HuH-7 (cell line): ENCODE data around the gene CAPN12.
A peak's percentile ranks its signal among the peaks of the same experiment; 100 is the strongest.
"Not testable (repeated sequence)": the region's sequence is repeated elsewhere in the genome, so short reads cannot be mapped to it uniquely, and the experiment has no call there.

ENCODE experiments used
- DNase-seq: peaks from one replicate; pipeline ENCODE4 v3.0.0; 2011; ENCODE audit warnings: low spot score

The CAPN12 gene

DNA sequence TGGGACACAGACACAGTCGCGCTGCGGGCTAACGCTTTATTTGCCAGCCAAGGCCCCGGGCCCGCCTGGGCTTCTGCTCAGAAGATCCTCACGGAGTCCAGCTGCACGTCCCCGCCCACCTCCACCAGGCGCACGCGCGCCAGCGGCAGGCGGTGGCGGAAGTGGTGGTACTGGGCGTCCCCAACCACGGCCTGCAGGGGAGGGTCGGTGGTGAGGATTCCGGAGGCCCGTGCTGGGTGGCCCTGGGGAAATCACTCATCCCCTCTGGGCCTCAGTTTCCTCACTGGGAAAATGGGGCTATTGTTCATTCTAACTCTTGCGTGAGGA, 26.6 kb upstream of the CAPN12 start:
- DNase-seq: not testable (repeated sequence)

GRCh38 chr19:38770228-38770948, 26.1 kb upstream of the CAPN12 start:
- DNase-seq: not testable (repeated sequence)

- peak; percentile 85 for DNase-seq
These were observed 25.4 kb upstream of the CAPN12 start for GRCh38 chr19:38769635-38770211.

- peak; percentile 0 for DNase-seq
These were observed 22.2 kb upstream of the CAPN12 start for GRCh38 chr19:38766276-38767047.

DNA sequence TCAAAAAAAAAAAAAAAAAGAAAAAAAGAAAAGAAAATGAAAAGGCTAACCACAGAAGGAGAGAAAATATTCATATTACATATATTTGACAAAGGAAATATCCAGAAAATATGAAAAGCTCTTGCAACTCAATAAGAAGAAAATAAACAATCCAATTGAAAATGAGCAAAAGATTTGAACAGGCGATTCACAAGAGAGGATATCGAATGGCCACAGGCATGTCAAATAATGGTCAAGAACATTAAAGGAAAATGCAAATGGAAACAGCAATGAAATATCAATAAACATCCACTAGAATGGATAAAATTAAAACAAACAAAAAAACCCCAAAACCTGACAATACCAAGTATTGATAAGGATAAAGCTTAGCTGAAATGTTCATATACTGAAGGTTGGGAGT, 20.9 kb upstream of the CAPN12 start:
- DNase-seq: no peak

- no peak for DNase-seq
These were observed 19.5 kb upstream of the CAPN12 start for GRCh38 chr19:38763795-38764220.

DNA sequence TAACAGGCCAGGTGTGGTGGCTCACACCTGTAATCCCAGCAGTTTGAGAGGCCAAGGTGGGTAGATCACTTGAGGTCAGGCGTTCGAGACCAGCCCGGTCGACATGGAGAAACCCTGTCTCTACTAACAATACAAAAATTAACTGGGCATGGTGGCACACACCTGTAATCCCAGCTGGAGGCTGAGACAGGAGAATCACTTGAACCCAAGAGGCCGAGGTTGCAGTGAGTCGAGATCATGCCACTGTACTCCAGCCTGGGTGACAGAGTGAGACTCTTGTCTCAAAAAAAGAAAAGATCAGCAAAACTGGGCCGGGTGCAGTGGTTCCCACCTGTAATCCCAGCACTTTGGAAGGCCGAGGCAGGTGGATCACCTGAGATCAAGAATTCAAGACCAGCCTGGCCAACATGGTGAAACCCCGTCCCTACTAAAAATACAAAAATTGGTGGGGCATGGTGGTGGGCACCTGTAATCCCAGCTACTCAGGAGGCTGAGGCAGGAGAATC, 17.7 kb upstream of the CAPN12 start:
- not testable (repeated sequence) for DNase-seq

DNA sequence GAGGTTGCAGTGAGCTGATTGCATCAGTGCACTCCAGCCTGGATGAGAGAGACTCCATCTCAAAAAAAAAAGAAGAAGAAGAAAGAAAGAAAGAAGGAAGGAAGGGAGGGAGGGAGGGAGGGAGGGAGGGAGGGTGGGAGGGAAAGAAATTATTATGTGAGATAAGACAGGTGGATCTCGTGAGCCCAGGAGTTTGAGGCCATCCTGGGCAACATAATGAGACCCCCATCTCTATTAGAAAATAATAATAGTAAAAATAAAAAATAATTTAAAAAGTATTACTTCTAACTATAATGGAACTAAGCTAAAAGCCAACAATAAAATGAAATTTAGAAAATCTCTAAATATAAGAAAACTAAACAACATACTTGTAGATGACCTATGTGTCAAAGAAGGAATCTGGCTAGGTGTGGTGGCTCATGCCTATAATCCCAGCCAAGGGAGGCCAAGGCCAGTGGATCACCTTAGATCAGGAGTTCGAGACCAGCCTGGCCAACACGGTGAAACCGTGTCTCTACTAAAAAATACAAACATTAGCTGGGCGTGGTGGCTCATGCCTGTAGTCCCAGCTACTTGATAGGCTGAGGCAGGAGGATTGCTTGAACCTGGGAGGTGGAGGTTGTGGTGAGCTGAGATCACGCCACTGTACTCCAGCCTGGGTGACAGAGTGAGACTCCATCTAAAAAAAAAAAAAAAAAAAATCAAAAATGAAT, 16.7 kb upstream of the CAPN12 start:
- not testable (repeated sequence) for DNase-seq

DNA sequence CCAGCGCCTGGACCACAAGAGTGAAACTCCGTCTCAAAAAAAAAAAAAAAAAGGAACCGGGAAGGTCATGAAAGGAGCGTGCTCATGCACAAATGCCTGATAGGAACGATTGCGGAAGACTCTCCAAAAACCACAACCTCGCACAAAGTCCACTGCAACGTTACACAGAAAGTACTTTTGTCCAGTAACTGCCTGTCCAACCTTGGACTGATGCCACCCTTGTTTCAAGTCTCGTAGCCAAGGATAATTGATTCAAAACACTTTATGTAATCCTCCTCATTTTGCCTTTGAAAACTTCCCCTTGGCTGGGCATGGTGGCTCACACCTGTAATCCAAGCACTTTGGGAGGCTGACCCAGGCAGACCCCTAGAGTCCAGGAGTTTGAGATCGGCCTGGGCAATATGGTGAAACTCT, 15.3 kb upstream of the CAPN12 start:
- no peak for DNase-seq

- DNase-seq: not testable (repeated sequence)
These were observed 9.9 kb upstream of the CAPN12 start for GRCh38 chr19:38754196-38754595.

DNA sequence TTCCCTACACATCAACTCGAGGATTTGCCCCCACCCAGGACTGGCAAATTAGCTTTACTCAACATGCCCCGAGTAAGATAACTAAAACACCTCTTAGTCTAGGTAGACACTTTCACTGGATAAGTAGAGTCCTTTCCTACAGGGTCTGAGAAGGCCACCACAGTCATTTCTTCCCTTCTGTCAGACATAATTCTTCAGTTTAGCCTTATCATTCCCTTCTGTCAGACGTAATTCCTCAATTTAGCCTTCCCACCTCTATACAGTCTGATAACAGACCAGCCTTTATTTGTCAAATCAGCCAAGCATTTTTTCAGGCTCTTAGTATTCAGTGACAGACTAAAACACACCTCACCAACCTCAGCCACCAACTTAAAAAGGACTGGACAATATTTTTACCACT, 9.5 kb upstream of the CAPN12 start:
- DNase-seq: not testable (repeated sequence)

DNA sequence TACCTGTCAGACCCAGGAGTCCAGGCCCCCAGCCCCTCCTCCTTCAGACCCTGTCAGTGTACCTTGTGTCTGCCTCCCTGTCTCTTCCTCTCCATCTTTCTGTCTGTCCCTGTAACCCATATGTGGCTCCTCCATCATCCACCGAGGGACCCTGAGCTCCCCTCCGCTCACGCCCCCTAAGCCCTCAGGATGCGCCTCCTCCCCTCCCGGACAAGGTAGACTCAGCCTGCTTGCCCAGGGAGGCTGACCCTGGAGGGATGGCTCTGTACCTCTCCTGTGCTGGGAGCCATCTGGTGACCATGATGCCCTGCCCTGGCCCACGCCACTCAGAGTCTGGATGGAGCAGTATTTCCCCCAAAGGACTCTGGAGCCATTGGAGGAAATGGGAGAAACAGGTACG, 1.0 kb upstream of the CAPN12 start:
- peak; percentile 12 for DNase-seq

DNA sequence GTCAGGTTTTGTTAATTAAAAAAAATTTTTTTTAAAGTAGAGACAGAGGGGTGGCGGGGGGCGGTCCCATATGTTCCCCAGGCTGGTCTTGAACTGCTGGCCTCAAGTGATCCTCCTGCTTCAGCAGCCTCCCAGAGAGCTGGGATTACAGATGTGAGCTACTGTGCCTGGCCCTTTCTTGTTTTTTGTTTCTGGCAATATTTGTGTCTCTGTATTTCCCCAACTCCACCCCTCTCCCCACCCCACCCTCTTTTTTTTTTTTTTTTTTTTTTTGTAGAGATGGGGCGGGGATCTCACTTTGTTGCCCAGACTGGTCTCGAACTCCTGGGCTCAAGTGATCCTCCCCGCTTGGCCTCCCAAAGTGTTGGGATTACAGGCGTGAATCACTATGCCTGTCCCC, 600 bp upstream of the CAPN12 start:
- DNase-seq: no peak

- DNase-seq: peak; percentile 9
These were observed 628 bp downstream of the CAPN12 start for GRCh38 chr19:38743394-38744297.

DNA sequence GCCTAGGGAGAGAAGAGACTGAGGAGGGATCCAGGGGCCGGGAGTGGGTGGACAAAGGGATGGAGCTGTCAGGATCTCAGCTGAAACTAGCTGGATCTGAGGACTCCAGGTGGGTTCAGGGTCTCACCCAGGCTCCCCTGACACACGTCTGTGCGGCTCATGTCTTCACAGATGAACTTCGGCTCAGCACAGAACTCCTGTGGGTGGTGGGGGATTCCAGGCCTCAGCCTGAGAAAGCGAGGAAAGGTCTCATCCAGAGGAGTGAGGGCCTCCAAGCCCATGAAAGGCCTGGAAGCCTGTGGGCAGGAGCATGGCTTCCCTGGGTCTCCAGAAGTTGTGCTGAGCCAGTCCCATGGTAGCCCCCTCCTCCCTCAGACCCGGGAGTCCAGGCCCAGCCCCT, 1.4 kb downstream of the CAPN12 start:
- peak; percentile 5 for DNase-seq

GRCh38 chr19:38742296-38742695, 2.0 kb downstream of the CAPN12 start:
- DNase-seq: peak; percentile 6

GRCh38 chr19:38741670-38742069, 2.6 kb downstream of the CAPN12 start:
- DNase-seq: peak; percentile 2

DNA sequence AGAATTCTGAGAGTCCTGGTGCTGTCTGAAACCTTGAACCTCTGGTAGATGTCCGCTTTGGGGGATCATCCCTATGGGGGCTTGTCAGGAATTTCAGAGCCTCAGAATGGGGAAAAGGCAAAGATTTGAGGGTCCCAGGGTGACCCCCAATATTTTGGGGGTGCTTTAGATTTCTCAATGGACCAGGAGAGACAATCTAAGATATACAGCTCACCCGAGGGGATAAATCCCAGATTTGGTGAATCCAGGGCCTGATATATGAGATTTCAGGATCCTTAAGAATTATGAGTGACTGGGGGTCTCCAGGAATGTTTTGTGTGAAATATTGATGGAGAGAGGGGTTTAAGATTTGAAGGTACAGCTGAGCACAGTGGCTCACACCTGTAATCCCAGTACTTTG, 3.3 kb downstream of the CAPN12 start:
- DNase-seq: no peak

- DNase-seq: no peak
These were observed 4.0 kb downstream of the CAPN12 start for GRCh38 chr19:38740257-38740592.

- DNase-seq: no peak
These were observed 4.6 kb downstream of the CAPN12 start for GRCh38 chr19:38739440-38740256.
